WTC11 (cell line): ENCODE measurements around the gene OR1C1. TPM values are rescaled to one million over a fixed set of nuclear protein-coding genes. Genes with fewer than 3 reads are reported as not detected.

Source experiments
- ATAC-seq: fragments of 200-7000 bp; cut with Tn5 transposase; 2 replicates; pipeline ENCODE4 v1.10.0; 2021; ENCODE audit warnings: mild to moderate bottlenecking, moderate library complexity
- CTCF ChIA-PET: fragments of 300-600 bp; sonication (Branson Sonifier 250); formaldehyde crosslinking; loops from one replicate; lab custom pipeline; 2021; ENCODE audit warnings: antibody characterized with exemption; lab: Charles Lee
- POLR2A ChIA-PET: fragments of 350-600 bp; sonication (Branson Sonifier 250); formaldehyde crosslinking; loops from one replicate; lab custom pipeline; 2021; ENCODE audit warnings: antibody characterized with exemption; lab: Charles Lee
- DNase-seq: peaks from one replicate; pipeline ENCODE4 v3.0.0; 2021; ENCODE audit warnings: low spot score
- H3K27ac Mint-ChIP-seq: 2 replicates; pipeline ENCODE4 v1.8.0; 2021; ENCODE audit warnings: mixed read lengths
- H3K27me3 Mint-ChIP-seq: 2 replicates; pipeline ENCODE4 v1.8.0; 2021; ENCODE audit warnings: low read depth, mild to moderate bottlenecking, moderate library complexity, mixed read lengths
- H3K36me3 Mint-ChIP-seq: 2 replicates; pipeline ENCODE4 v1.8.0; 2021; ENCODE audit warnings: mixed read lengths
- H3K4me1 Mint-ChIP-seq: 2 replicates; pipeline ENCODE4 v1.8.0; 2022; ENCODE audit warnings: mixed read lengths
- H3K4me3 Mint-ChIP-seq: 2 replicates; pipeline ENCODE4 v1.8.0; 2021; ENCODE audit warnings: mild to moderate bottlenecking, moderate library complexity, mixed read lengths
- H3K9me3 Mint-ChIP-seq: 2 replicates; pipeline ENCODE4 v1.8.0; 2021; ENCODE audit warnings: mixed read lengths
- AFF4 ChIP-seq: sonication (generic); formaldehyde crosslinking; IDR thresholded peaks from 2 replicates; pipeline ENCODE4 v1.8.1; 2023; ENCODE audit warnings: mild to moderate bottlenecking, missing genetic modification reagents, borderline replicate concordance
- ARID4B ChIP-seq: sonication (generic); formaldehyde crosslinking; IDR thresholded peaks from 2 replicates; pipeline ENCODE4 v1.8.0; 2023; ENCODE audit warnings: missing genetic modification reagents, mild to moderate bottlenecking, borderline replicate concordance
- ATF1 ChIP-seq: sonication (generic); formaldehyde crosslinking; IDR thresholded peaks from 2 replicates; pipeline ENCODE4 v1.8.1; 2023; ENCODE audit warnings: mild to moderate bottlenecking, moderate library complexity, missing genetic modification reagents
- CBFB ChIP-seq: sonication (generic); formaldehyde crosslinking; IDR thresholded peaks from 2 replicates; pipeline ENCODE4 v1.8.1; 2022; ENCODE audit warnings: mild to moderate bottlenecking, low read depth, missing genetic modification reagents
- CDX4 ChIP-seq: fragments of 250-450 bp; sonication (Bioruptor Pico); IDR thresholded peaks from 2 replicates; pipeline ENCODE4 v1.9.0; 2021; ENCODE audit warnings: moderate library complexity, mild to moderate bottlenecking, inconsistent platforms, borderline replicate concordance
- CREM ChIP-seq: sonication (generic); formaldehyde crosslinking; IDR thresholded peaks from 2 replicates; pipeline ENCODE4 v1.8.1; 2022; ENCODE audit warnings: mild to moderate bottlenecking, missing genetic modification reagents, moderate library complexity
- ETV6 ChIP-seq: sonication (generic); formaldehyde crosslinking; IDR thresholded peaks from 2 replicates; pipeline ENCODE4 v1.8.1; 2022; ENCODE audit warnings: mild to moderate bottlenecking, missing genetic modification reagents
- FOXP4 ChIP-seq: sonication (generic); formaldehyde crosslinking; IDR thresholded peaks from 2 replicates; pipeline ENCODE4 v1.8.0; 2022; ENCODE audit warnings: mild to moderate bottlenecking, missing genetic modification reagents
- JAZF1 ChIP-seq: fragments of 250-450 bp; sonication (Bioruptor Pico); IDR thresholded peaks from 2 replicates; pipeline ENCODE4 v1.9.0; 2021; ENCODE audit warnings: moderate library complexity, mild to moderate bottlenecking, inconsistent platforms
- NFE2L1 ChIP-seq: sonication (generic); formaldehyde crosslinking; IDR thresholded peaks from 2 replicates; pipeline ENCODE4 v1.8.1; 2023; ENCODE audit warnings: missing genetic modification reagents
- TCF7 ChIP-seq: sonication (generic); formaldehyde crosslinking; IDR thresholded peaks from 2 replicates; pipeline ENCODE4 v1.8.0; 2022; ENCODE audit warnings: mild to moderate bottlenecking, low read depth, missing genetic modification reagents, moderate library complexity
- USF1 ChIP-seq: sonication (generic); formaldehyde crosslinking; IDR thresholded peaks from 2 replicates; pipeline ENCODE4 v1.8.0; 2022; ENCODE audit warnings: mild to moderate bottlenecking, missing genetic modification reagents
- ZBTB21 ChIP-seq: sonication (generic); formaldehyde crosslinking; IDR thresholded peaks from 2 replicates; pipeline ENCODE4 v1.8.1; 2023; ENCODE audit warnings: mild to moderate bottlenecking, missing genetic modification reagents, borderline replicate concordance
- ZNF138 ChIP-seq: sonication (generic); formaldehyde crosslinking; conservative IDR thresholded peaks from 2 replicates; pipeline ENCODE4 v1.8.1; 2022; ENCODE audit warnings: mild to moderate bottlenecking, moderate library complexity, missing genetic modification reagents
- ZNF263 ChIP-seq: sonication (generic); formaldehyde crosslinking; IDR thresholded peaks from 2 replicates; pipeline ENCODE4 v1.8.1; 2022; ENCODE audit warnings: low read depth, mild to moderate bottlenecking, moderate library complexity, missing genetic modification reagents
- ZNF281 ChIP-seq: sonication (generic); formaldehyde crosslinking; IDR thresholded peaks from 2 replicates; pipeline ENCODE4 v1.8.0; 2023; ENCODE audit warnings: mild to moderate bottlenecking, missing genetic modification reagents
- ZNF423 ChIP-seq: fragments of 250-450 bp; sonication (Bioruptor Pico); IDR thresholded peaks from 2 replicates; pipeline ENCODE4 v2.1.2; 2022; ENCODE audit warnings: mild to moderate bottlenecking, moderate library complexity
- total RNA-seq: library from RNA; stranded (reverse); gene quantifications from 3 replicates; pipeline ENCODE4 v1.2.3, GENCODE V29; 2021

OR1C1 gene
- total RNA-seq, 1 experiment from 2014 or later: not detected

GRCh38 chr1:247713753-247714152 lies 46.6 kb downstream of the OR1C1 start:
- no peak for ATAC-seq
- H3K9me3 Mint-ChIP-seq: peaks cover 57% of the 10 kb centered on the region
- no peak overlapping the region for H3K4me3 Mint-ChIP-seq

More at GRCh38 chr1:247713753-247714152, 46.6 kb downstream of the OR1C1 start:
- no peak for DNase-seq
- Mint-ChIP-seq H3K4me1 (no peaks in the 10 kb centered on the region), H3K27me3 (no peaks in the 10 kb centered on the region), H3K27ac (no peak overlapping the region), H3K36me3 (peaks cover 10% of the 10 kb centered on the region)
- ChIA-PET CTCF (no interaction called here), POLR2A (no interaction called here)
- no peak for TF ChIP-seq ATF1 (CRISPR knock-in tag)
- no peak for TF ChIP-seq CREM (CRISPR knock-in tag)
- TF ChIP-seq TCF7: no peak
- TF ChIP-seq ZNF281 (CRISPR knock-in tag): no peak
- no peak for TF ChIP-seq ZNF263
- TF ChIP-seq ARID4B (CRISPR knock-in tag): no peak
- no peak for TF ChIP-seq CDX4
- TF ChIP-seq AFF4 (CRISPR knock-in tag): no peak
- no peak for TF ChIP-seq NFE2L1 (CRISPR knock-in tag)
- no peak for TF ChIP-seq ZNF423
- no peak for TF ChIP-seq FOXP4 (CRISPR knock-in tag)
- no peak for TF ChIP-seq USF1 (CRISPR knock-in tag)
- TF ChIP-seq ETV6: no peak
- no peak for TF ChIP-seq ZBTB21
- TF ChIP-seq CBFB: no peak
- no peak for TF ChIP-seq ZNF138 (CRISPR knock-in tag)
- no peak for TF ChIP-seq JAZF1 (CRISPR knock-in tag)
